G401 (cell line): Measurements from ENCODE around the gene AXIN2. TPM values are rescaled to one million over a fixed set of nuclear protein-coding genes. Genes with fewer than 3 reads are reported as not detected.

Experiments used
- DNase-seq: peaks from one replicate; pipeline ENCODE4 v3.0.0-alpha.2; 2015; ENCODE audit warnings: low spot score
- in situ Hi-C: cut with HindIII; loops from 2 replicates; pipeline ENCODE4 v1.10.0; 2016; ENCODE audit warnings: low sequenced_read_pairs, mixed read lengths
- total RNA-seq: library from RNA; depleted of rRNA; stranded (reverse); fragments of >200 nt; shearing (Covaris generic); gene quantifications from 2 replicates; pipeline ENCODE4 v1.2.3, GENCODE V29; 2014

AXIN2 gene
- total RNA-seq, 1 experiment from 2014 or later = 6.3 TPM

- in situ Hi-C loops = no loop called here
- no peak for DNase-seq
These were observed 18.8 kb downstream of the AXIN2 start for GRCh38 chr17:65542610-65543009.

DNA sequence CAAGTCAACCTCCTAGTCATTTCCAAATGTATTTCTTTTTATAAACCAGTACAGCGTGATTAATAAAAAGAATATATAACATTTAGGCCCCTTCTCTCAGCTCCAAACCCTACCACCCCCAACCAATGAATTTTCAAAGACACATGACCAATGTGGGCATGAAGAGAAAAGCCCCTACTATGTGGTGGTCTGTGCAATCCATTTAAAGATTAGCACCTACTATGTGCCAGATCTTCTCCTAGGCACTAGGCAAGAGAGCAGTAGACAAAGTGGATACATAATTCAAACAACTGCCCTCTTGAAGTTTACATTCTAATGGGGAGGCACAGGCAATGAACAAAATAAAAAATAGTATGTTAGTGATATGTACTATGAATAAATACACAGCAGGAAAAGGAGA, 19.4 kb downstream of the AXIN2 start:
- in situ Hi-C loops = no loop called here
- DNase-seq = no peak

GRCh38 chr17:65541453-65541852, 20.0 kb downstream of the AXIN2 start:
- no peak for DNase-seq
- in situ Hi-C loops = no loop called here

GRCh38 chr17:65539630-65540266, 21.7 kb downstream of the AXIN2 start:
- in situ Hi-C loops = no loop called here

DNA sequence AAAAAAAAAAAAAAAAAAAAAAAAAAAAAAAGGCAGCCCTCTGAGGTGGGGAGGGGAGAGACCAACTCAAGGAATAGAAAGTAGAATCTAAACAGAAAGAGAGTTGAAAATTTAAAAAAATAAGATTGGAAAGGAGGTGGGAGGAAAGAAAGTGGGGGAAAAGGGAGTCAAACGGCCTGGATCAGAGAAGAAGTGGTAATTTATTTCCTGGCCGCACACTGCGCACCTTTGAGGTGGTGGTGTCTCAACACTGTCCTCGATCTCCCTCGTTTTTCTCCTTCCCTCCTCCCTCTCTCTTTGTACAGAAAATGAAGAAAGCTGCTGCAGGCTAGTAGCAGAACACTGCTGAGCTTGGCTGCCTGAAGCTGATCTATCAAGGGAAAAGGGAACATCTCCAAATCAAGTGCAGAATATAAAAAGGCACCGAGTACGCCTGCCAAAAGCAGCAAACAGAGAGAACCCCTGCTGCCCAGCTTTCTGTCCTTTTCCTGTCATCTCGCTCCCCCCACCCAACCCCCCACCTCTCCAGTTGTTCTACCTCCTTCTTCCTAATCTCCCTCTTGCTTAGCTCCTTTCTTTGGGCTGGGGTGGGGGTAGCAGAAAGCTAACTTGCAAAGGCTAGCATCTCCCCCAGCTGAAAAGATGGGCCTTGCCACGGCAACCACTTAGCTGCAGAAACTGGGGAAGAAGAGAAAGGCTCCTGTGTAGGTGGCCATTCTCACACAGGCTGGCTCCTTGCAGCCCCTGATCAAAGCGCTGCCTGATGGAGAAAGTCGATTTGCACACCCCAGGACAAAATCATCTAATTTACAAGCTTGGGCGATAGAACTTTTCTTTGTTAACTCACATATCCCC, 22.5 kb downstream of the AXIN2 start:
- in situ Hi-C loops = no loop called here
- DNase-seq = peak; percentile 65

More at GRCh38 chr17:65539630-65540266, 21.7 kb downstream of the AXIN2 start:
- peak; percentile 25 for DNase-seq

DNA sequence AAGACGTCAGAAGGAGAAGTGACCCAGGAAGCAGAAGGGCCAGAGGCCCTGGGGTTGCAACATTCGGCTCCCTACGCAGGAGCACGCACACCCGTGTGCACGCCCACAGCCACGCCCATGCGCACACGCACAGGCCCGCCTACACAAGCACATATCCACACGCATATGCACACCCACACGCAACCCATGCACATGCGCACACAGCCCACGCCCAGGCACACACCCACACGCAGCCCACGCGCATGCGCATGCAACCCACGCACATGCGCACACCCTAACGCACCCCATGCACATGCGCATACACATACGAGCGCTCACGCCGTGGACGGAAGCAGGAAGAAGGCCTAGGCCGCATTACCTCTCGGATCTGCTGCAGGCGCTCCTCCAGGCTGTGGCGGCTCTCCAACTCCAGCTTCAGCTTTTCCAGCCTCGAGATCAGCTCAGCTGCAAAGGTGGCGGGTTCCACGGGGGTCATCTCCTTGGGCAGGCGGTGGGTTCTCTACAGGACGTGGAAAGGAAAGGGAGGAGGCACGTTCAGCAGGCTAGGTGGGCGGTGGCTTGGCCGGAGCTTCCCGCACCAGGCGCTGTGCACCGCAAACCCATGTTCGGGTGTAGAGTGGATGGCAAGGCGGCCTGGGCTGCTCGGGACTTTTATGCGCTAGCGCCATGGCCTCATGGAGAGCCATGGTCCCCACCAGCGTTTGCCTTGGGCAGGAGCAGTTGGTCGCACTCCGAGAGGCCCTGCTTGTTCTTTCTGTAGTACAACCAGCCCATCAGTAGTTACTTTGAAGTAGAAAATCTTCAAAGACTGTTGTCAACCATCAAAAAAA, 23.4 kb downstream of the AXIN2 start:
- DNase-seq = no peak
- in situ Hi-C loops = no loop called here

GRCh38 chr17:65537343-65537844, 24.1 kb downstream of the AXIN2 start:
- in situ Hi-C loops = no loop called here

DNA sequence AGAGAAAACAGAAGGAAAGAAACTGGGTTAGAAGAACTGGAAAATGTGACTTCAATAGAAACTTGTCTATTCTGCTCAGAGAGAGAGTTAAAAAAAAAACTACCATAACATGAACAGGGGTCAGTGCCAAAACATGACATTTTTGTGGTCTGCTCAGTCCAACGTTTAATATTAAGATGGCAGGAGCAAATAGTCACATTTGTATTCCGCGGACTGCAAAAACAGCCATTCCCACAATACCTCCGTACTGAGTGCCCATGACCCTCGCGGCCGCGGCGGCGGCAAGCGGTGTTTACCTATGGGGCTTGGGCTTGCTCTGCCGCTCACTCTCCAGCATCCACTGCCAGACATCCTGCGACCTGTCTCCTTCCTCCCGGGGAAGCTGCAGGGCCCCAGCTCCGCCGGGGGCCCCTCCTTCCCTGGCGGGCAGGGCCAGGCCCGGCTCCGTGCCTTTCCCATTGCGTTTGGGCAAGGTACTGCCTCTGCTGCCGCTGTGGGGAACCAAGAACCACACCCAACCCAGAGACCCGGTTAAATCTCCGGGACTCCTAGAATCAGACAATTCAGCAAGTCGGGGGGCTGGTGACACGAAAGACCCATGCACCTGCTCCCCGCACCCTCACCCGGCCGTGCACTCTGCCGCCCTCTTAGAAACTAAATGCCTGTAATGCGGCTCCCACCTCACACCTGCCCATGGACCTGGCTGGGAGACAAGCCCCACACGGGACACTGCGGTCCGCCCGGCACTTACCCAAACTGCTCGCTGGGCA, 24.7 kb downstream of the AXIN2 start:
- no peak for DNase-seq
- in situ Hi-C loops = no loop called here

More at GRCh38 chr17:65537343-65537844, 24.1 kb downstream of the AXIN2 start:
- DNase-seq = no peak

DNA sequence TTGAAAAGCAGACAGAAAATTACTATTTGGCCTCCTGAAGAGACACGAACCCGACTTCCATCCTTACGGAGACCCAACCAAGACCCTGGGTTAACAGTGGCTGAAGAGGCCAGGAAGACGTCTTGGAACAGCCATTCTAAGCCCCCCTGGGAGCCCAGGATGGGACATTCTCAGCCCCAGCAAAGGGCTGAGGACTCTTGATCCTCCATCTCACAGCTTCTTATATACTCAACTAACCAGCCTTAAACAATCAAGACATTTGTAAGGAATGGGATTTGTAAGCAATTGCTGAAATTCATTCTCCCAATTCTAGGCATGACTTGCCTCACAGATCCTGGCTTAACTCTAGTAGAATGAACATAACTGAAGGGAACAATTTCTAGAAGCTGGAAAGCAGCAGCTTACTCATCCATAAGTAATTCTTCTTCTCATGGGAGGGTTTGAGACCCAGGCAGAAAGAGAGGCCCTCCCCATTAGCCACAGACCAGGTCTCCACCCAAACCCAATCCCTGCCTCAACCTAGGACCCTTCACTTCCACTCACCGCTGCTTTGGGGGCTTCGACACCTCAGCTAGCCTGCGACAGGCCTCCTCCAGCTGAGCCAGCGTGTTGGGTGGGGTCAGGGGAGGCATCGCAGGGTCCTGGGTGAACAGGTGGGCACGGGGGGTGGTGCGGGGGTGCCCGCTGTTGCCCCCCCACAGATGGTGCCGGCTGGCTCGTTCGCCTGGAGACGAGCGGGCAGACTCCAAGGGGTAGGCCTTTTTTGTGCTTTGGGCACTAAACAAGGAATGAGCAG, 25.5 kb downstream of the AXIN2 start:
- in situ Hi-C loops = no loop called here
- no peak for DNase-seq

DNA sequence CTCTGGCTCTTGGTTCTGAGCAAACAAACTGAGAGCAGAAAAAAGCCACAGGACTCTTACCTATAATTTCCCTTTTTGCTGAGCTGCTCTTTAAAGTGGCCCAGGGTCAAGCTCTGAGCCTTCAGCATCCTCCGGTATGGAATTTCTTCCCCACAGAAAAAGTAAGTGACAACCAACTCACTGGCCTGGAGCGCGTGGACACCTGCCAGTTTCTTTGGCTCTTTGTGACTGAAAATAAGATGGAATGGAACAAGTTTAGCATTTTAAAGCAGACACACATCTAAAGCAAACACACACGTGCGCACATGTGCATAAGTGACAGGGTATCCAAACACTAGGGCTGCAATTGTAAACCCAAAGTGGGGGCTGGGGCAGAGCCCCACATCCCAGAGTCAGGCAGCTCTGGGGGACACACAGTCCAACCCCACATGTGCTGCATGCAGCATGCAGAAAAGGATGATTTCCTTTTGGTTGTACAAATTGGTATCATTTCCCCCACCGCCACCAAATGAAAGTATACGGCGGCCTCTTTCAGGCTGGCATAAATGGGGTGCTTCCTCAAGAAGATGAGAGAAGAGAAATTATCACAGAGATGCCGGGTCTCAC, 27.5 kb downstream of the AXIN2 start:
- in situ Hi-C loops = no loop called here
- no peak for DNase-seq

- in situ Hi-C loops = no loop called here
- no peak for DNase-seq
These were observed 28.2 kb downstream of the AXIN2 start for GRCh38 chr17:65533056-65533745.

DNA sequence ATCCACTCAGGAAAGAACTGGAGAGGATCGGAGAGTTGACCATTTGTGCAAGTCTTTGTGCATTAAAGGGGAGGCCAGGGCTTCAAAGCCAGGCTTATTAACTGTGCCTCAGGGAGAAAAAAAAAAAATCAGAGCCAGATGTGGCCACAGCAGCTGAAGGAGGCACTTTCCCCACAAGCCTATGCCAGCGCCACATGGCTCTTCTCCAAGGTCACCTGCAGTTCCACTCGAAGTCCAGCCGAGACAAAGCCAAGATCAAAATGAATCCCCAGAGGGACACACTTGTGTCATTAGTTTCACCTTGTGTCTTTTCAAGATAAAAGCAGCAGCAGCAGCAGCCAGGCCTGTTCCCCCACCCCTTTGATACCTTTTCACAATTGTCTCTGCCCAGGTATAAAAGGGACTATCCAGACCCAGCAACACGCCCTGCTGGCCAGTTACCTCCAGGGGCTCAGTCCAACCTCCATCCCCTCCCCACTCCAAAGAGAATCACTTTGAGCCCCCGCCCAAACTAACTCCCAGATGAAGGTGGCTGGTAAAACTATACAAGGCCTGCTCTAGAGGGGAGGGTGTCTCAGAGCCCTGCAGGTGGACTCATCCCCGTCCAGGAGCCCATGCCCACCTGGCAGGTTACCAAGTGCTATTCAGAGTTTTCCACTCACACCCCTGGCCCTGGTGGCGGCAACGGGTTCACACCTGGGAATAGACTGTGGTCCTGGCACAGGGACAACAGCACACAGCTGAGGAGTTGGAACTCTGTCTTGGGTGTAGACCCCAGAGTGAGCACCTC, 29.2 kb downstream of the AXIN2 start:
- DNase-seq = no peak
- in situ Hi-C loops = no loop called here

DNA sequence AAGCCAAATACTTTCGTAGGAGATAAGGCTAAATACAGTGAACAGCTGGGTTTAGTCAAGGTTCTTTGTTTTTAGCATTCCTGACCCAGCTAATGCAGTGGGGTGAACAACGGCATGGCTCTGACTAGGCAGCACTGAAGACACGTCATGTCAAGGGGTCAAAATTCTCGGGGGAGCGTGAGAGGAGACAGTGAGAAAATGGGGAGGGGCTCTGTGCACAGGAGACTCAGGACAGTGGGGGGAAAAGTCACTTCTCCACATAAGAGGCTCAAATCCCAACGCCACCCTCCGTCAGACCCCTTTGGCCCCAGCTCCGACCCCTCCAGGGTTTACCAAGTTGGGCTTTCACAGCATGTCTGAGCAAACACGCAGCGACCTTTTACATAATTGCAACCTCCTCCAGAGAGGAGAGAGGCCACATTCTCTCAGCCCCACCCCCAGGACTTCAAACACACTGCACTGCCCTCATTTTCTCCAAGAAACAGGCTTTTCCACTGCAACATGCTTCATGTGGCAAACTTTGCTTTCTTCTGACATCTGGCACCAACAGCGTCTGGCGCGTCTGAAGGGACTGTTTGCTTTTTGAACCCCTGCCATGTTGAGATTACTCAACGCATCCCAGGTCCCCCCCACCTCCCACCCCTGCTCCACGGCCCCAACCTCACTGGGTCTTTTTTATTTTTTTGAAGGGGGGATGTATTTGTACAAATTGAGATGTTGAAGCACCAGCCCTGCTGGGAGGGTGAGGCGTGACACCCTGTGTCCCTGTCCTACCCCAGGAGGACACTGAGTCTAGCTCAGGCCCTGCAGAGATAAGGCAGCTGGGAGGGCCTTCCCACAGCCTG, 30.0 kb downstream of the AXIN2 start:
- no peak for DNase-seq
- in situ Hi-C loops = no loop called here

- in situ Hi-C loops = no loop called here
- no peak for DNase-seq
These were observed 30.8 kb downstream of the AXIN2 start for GRCh38 chr17:65530523-65531255.
